ENCODE results near the gene CHKB. TPM values are rescaled to one million over a fixed set of nuclear protein-coding genes. Genes with fewer than 3 reads are reported as not detected.

The CHKB gene
- total and polyA plus RNA-seq, 4 experiments from 2014 or later, result 30.7 to 196 (median 109) TPM

DNA sequence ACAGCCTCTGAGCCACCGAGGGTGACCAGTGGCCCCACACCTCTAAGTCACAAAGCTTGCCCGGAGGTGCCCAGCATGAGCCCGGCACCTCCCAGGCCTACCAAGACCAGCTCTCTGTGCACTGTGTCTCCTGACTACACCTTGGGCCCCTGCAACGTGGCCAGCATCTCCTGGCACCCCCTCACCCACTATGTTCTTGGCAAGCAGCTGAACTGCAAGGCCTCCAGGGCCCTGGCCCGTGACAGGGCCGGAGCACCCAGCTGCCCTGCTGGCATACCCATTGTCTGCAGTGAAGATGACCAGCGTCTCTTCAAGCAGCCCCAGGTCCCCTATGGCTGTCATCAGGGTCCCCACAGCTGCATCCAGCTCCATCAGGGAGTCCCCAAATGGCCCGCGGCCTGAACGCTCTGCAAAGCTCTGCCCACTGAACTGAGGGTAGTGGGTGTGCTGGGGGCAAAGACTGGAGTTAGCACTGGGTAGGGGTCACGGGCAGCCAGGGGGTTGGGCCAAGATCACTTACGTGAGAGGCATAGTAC, 43.7 kb upstream of the CHKB start:
- H3K4me1 Mint-ChIP-seq, result peaks cover 25 to 43% (median 30%) of the 10 kb centered on the region in 4 donors
- POLR2A ChIA-PET (ENCODE audit: partially characterized antibody), result interaction anchor here (1.3 to 2.9 kb wide), 3 partner anchors 87 to 382 kb away, joined by 4 to 23 read pairs (median 7); partner anchors contain the start of genes SCO2 and TUBGCP6

GRCh38 chr22:50625568-50626313, 43.1 kb upstream of the CHKB start:
- DNase-seq, result no peak
- peaks cover 9% of the 10 kb centered on the region for H3K36me3 ChIP-seq (ENCODE audit: insufficient read depth, low read length)
- H3K27ac ChIP-seq (ENCODE audit: low read depth, low read length), result no peak overlapping the region
- H3K9me3 ChIP-seq (ENCODE audit: control insufficient read depth in 1 of 2, low read length in 2 of 2), result no peaks in the 10 kb centered on the region
- peak overlapping the region in 2 of 8 donors; percentile 52 for H3K4me3 Mint-ChIP-seq
- H3K4me3 ChIP-seq (ENCODE audit: low read length in 2 of 2), result no peak overlapping the region
- no peaks in the 10 kb centered on the region for H3K27me3 ChIP-seq (ENCODE audit: insufficient read depth, low read length)
- peaks cover 0 to 11% of the 10 kb centered on the region in 2 donors for H3K36me3 Mint-ChIP-seq
- POLR2A ChIA-PET (ENCODE audit: partially characterized antibody), result interaction anchor here (2.9 kb wide), 1 partner anchor 100 kb away, joined by 23 read pairs; the partner anchor contains the start of gene SCO2
- H3K4me1 Mint-ChIP-seq, result peaks cover 28 to 50% (median 36%) of the 10 kb centered on the region in 4 donors
- H3K27ac Mint-ChIP-seq, result no peak overlapping the region
- CTCF ChIA-PET (ENCODE audit: partially characterized antibody), result no interaction called here
- peaks cover 0 to 2% (median 0%) of the 10 kb centered on the region in 8 donors for H3K9me3 Mint-ChIP-seq
- intact Hi-C loops (cut with micrococcal nuclease), result no loop called here
- no peaks in the 10 kb centered on the region for H3K27me3 Mint-ChIP-seq
- peaks cover 48% of the 10 kb centered on the region for H3K4me1 ChIP-seq (ENCODE audit: insufficient read depth, low read length)

More for the DNA sequence above, 43.7 kb upstream of the CHKB start:
- CTCF ChIA-PET (ENCODE audit: partially characterized antibody), result no interaction called here
- Mint-ChIP-seq H3K27me3 (no peaks in the 10 kb centered on the region), H3K4me3 (peak overlapping the region; percentile 27 to 90 (median 61)), H3K9me3 (peaks cover 0 to 2% (median 0%) of the 10 kb centered on the region in 8 donors), H3K36me3 (peaks cover 0 to 11% of the 10 kb centered on the region in 2 donors), H3K27ac (peak overlapping the region in 6 of 7 donors; percentile 42 to 88 (median 76))
- Histone ChIP-seq H3K4me3 (ENCODE audit: low read length in 2 of 2) (no peak overlapping the region), H3K27me3 (ENCODE audit: insufficient read depth, low read length) (no peaks in the 10 kb centered on the region), H3K36me3 (ENCODE audit: insufficient read depth, low read length) (peaks cover 9% of the 10 kb centered on the region), H3K9me3 (ENCODE audit: control insufficient read depth in 1 of 2, low read length in 2 of 2) (no peaks in the 10 kb centered on the region), H3K27ac (ENCODE audit: low read depth, low read length) (no peak overlapping the region), H3K4me1 (ENCODE audit: insufficient read depth, low read length) (peaks cover 42% of the 10 kb centered on the region)
- no peak for DNase-seq
- intact Hi-C loops (cut with micrococcal nuclease), result no loop called here

DNA sequence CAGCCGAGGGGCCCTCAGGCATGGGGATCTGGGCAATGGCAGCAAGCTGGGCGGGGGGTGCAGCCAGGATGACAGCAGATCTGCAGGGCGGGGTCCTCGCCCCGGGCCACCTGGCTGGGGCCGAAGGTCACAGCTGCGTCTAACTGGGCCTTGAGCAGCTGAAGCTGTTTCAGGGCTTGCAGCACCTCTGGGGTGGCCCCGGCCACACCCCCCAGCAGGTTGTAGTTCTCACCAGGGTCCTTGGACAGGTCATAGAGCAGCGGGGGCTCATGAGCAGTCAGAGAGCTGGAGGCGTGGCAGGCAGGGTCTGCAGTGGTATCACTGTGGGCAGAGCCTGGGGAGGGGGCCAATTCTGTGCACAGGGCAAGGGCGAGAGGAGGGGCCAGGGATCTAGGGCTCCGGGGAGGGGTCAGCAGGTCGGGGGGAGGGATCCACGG, 42.5 kb upstream of the CHKB start:
- intact Hi-C loops (cut with micrococcal nuclease), result no loop called here
- CTCF ChIA-PET (ENCODE audit: partially characterized antibody), result no interaction called here
- Histone ChIP-seq H3K9me3 (ENCODE audit: control insufficient read depth in 1 of 2, low read length in 2 of 2) (no peaks in the 10 kb centered on the region), H3K4me3 (ENCODE audit: low read length in 2 of 2) (no peak overlapping the region), H3K27ac (ENCODE audit: low read depth, low read length) (no peak overlapping the region), H3K36me3 (ENCODE audit: insufficient read depth, low read length) (peaks cover 9% of the 10 kb centered on the region), H3K4me1 (ENCODE audit: insufficient read depth, low read length) (peaks cover 52% of the 10 kb centered on the region), H3K27me3 (ENCODE audit: insufficient read depth, low read length) (no peaks in the 10 kb centered on the region)
- peaks cover 0 to 14% of the 10 kb centered on the region in 2 donors for H3K36me3 Mint-ChIP-seq
- POLR2A ChIA-PET (ENCODE audit: partially characterized antibody), result no interaction called here
- peaks cover 28 to 54% (median 40%) of the 10 kb centered on the region in 4 donors for H3K4me1 Mint-ChIP-seq
- no peaks in the 10 kb centered on the region for H3K27me3 Mint-ChIP-seq
- peaks cover 0 to 2% (median 0%) of the 10 kb centered on the region in 8 donors for H3K9me3 Mint-ChIP-seq
- H3K27ac Mint-ChIP-seq, result peak overlapping the region in 2 of 7 donors; percentile 59 to 77
- H3K4me3 Mint-ChIP-seq, result peak overlapping the region in 1 of 8 donors; percentile 52
- no peak for DNase-seq

DNA sequence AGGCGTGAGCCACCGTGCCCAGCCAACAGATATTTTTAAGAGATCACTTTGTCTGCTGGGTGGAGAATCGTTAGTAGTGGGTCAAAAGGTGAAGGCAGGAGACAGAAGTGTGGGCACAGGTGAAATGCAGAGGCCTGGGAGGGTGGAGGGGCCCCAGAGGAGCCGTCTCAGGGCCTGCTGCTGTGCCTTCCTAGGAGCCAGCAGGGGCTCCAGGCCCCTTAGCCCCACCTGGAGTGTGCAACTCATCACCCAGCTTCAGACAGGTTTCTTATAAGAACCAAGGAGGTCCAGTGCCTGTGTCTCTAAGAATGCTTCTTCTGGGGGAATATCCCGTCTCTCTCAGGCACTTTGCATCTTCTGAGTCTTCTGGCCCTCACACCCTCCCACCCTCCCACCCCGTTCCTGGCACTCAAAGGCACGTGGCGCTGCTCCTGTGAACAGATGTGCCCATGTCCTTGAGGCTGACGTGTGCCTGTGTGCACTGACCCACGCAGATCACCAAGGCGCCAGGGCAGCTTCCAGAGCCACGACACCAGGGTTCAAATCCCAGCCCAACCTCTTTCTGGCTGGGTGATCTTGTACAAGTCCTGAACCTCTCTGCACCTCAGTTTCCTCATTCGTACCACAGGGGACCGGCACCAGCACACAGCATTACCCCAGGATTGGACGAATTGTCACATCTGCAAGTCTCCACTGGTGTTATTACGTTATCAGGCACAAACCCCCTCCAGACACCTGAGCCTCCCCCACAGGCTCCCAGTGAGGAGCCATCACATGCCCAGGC, 41.9 kb upstream of the CHKB start:
- H3K9me3 ChIP-seq (ENCODE audit: control insufficient read depth in 1 of 2, low read length in 2 of 2), result no peaks in the 10 kb centered on the region
- intact Hi-C loops (cut with micrococcal nuclease), result no loop called here
- H3K4me1 ChIP-seq (ENCODE audit: insufficient read depth, low read length), result peaks cover 57% of the 10 kb centered on the region
- peak overlapping the region in 3 of 8 donors; percentile 3 to 69 (median 6) for H3K4me3 Mint-ChIP-seq
- no peak for DNase-seq
- peaks cover 0 to 14% of the 10 kb centered on the region in 2 donors for H3K36me3 Mint-ChIP-seq
- H3K27me3 Mint-ChIP-seq, result no peaks in the 10 kb centered on the region
- H3K36me3 ChIP-seq (ENCODE audit: insufficient read depth, low read length), result peaks cover 9% of the 10 kb centered on the region
- no peaks in the 10 kb centered on the region for H3K27me3 ChIP-seq (ENCODE audit: insufficient read depth, low read length)
- peaks cover 0 to 2% (median 0%) of the 10 kb centered on the region in 8 donors for H3K9me3 Mint-ChIP-seq
- ChIA-PET POLR2A (ENCODE audit: partially characterized antibody) (interaction anchor here (0.9 kb wide), 1 partner anchor 155 kb away, joined by 3 read pairs; no protein-coding TSS in a partner anchor), CTCF (ENCODE audit: partially characterized antibody) (interaction anchor here (1.2 kb wide), 1 partner anchor 76 kb away, joined by 3 read pairs; no protein-coding TSS in a partner anchor)
- peaks cover 31 to 54% (median 41%) of the 10 kb centered on the region in 4 donors for H3K4me1 Mint-ChIP-seq
- H3K4me3 ChIP-seq (ENCODE audit: low read length in 2 of 2), result no peak overlapping the region
- no peak overlapping the region for H3K27ac ChIP-seq (ENCODE audit: low read depth, low read length)
- peak overlapping the region in 5 of 7 donors; percentile 6 to 77 (median 59) for H3K27ac Mint-ChIP-seq

GRCh38 chr22:50622723-50623327, 40.2 kb upstream of the CHKB start:
- H3K9me3 ChIP-seq (ENCODE audit: control insufficient read depth in 1 of 2, low read length in 2 of 2), result no peaks in the 10 kb centered on the region
- H3K27me3 Mint-ChIP-seq, result no peaks in the 10 kb centered on the region
- POLR2A ChIA-PET (ENCODE audit: partially characterized antibody), result interaction anchor here (0.7 to 5.1 kb wide), 6 partner anchors 40 to 134 kb away, joined by 5 to 160 read pairs (median 35); partner anchors contain the start of genes CHKB, SCO2 and TYMP
- peak in 1 of 5 donors; percentile 18 for DNase-seq
- CTCF ChIA-PET (ENCODE audit: partially characterized antibody), result interaction anchor here (3.0 to 5.8 kb wide), 3 partner anchors 58 to 281 kb away, joined by 14 to 58 read pairs (median 30); partner anchors contain the start of genes SCO2 and SYCE3
- peaks cover 49% of the 10 kb centered on the region for H3K4me1 ChIP-seq (ENCODE audit: insufficient read depth, low read length)
- H3K36me3 ChIP-seq (ENCODE audit: insufficient read depth, low read length), result peaks cover 9% of the 10 kb centered on the region
- intact Hi-C loops (cut with micrococcal nuclease), result no loop called here
- no peaks in the 10 kb centered on the region for H3K27me3 ChIP-seq (ENCODE audit: insufficient read depth, low read length)
- H3K4me3 Mint-ChIP-seq, result peak overlapping the region in 7 of 8 donors; percentile 91 to 96 (median 93)
- H3K27ac ChIP-seq (ENCODE audit: low read depth, low read length), result peak overlapping the region; percentile 85
- peaks cover 0 to 14% of the 10 kb centered on the region in 2 donors for H3K36me3 Mint-ChIP-seq
- H3K4me3 ChIP-seq (ENCODE audit: low read length in 2 of 2), result peak overlapping the region in 1 of 2 donors; percentile 80
- peaks cover 23 to 43% (median 32%) of the 10 kb centered on the region in 4 donors for H3K4me1 Mint-ChIP-seq
- peak overlapping the region; percentile 94 to 99 (median 99) for H3K27ac Mint-ChIP-seq
- peaks cover 0 to 2% (median 0%) of the 10 kb centered on the region in 8 donors for H3K9me3 Mint-ChIP-seq

DNA sequence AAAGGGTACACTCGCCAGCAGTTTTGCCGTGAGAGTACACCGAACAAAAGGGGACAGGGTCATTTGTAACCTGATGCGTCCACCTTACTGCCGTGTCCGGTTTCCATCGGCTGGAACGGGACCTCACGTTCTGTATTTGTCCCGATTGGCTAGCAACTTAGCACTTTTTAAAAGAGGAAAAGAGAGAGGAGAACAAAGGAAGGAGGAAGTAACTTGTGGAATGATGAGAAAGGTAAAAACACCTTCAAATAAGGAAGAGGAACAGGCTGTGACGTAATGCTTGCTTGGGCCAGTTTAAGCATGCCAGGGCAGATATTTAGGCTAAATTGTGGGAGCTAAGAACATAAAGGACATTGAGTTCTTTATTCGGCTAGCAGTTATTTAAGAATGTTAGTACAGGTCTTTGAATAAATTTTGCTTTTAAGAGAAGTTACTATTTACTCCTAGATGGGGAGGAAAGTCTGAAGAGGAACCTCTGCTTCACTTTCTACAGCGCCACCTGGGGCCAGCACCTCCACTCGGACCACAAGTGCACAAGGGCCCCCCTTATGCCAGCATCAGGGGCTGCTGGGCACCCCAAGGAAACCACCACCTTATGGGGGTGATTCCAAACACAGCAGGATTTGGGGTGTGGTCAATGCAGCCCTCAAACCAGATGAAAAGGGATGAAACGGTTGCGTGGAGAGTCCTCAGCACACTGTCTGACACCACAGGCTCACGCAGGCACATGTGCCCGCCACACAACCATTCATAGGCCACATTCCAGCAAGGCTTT, 39.5 kb upstream of the CHKB start:
- Mint-ChIP-seq H3K27me3 (no peaks in the 10 kb centered on the region), H3K4me1 (peaks cover 23 to 43% (median 32%) of the 10 kb centered on the region in 4 donors), H3K9me3 (peaks cover 0 to 2% (median 0%) of the 10 kb centered on the region in 8 donors), H3K27ac (peak overlapping the region; percentile 94 to 99 (median 99)), H3K4me3 (peak overlapping the region; percentile 91 to 96 (median 93)), H3K36me3 (peaks cover 0 to 14% of the 10 kb centered on the region in 2 donors)
- Histone ChIP-seq H3K9me3 (ENCODE audit: control insufficient read depth in 1 of 2, low read length in 2 of 2) (no peaks in the 10 kb centered on the region), H3K36me3 (ENCODE audit: insufficient read depth, low read length) (peaks cover 9% of the 10 kb centered on the region), H3K4me1 (ENCODE audit: insufficient read depth, low read length) (peaks cover 44% of the 10 kb centered on the region), H3K27ac (ENCODE audit: low read depth, low read length) (peak overlapping the region; percentile 85), H3K27me3 (ENCODE audit: insufficient read depth, low read length) (no peaks in the 10 kb centered on the region), H3K4me3 (ENCODE audit: low read length in 2 of 2) (peak overlapping the region; percentile 49 to 80)
- intact Hi-C loops (cut with micrococcal nuclease), result loop anchor here (1.0 to 2.0 kb wide), 9 partner anchors 40 to 431 kb away; partner anchors contain the start of genes CHKB, HDAC10, MAPK11 and PPP6R2
- ChIA-PET POLR2A (ENCODE audit: partially characterized antibody) (interaction anchor here (0.6 to 5.1 kb wide), 29 partner anchors 8 to 662 kb away, joined by 3 to 160 read pairs (median 8); partner anchors contain the start of genes CHKB, HDAC10, KLHDC7B and LMF2), CTCF (ENCODE audit: partially characterized antibody) (interaction anchor here (1.2 to 5.8 kb wide), 14 partner anchors 15 to 380 kb away, joined by 3 to 58 read pairs (median 10); partner anchors contain the start of genes SCO2 and SYCE3)
- peak; percentile 17 to 53 (median 33) for DNase-seq

All from CD4-positive, alpha-beta memory T cell (primary cell).